NT2/D1 (cell line): ENCODE results near the gene POLR1A.

Experiments
- SUZ12 ChIP-seq: IDR thresholded peaks from 2 replicates; pipeline ENCODE4 v1.6.1; 2011; ENCODE audit not compliant: insufficient read length, insufficient read depth; ENCODE audit errors: extremely low read depth
- YY1 ChIP-seq: IDR thresholded peaks from 2 replicates; pipeline ENCODE4 v1.6.1; 2011; ENCODE audit not compliant: insufficient read length, insufficient read depth
- ZNF274 ChIP-seq: IDR thresholded peaks from 2 replicates; pipeline ENCODE4 v1.6.1; 2011; ENCODE audit warnings: mild to moderate bottlenecking, low read depth, low read length

GRCh38 chr2:86010083-86010482 lies 95.6 kb downstream of the POLR1A start:
- no peak for TF ChIP-seq YY1
- TF ChIP-seq SUZ12, result no peak
- TF ChIP-seq ZNF274, result no peak
